Spleen (tissue), 7 donors: ENCODE data around the gene TMEM116.

Source experiments
- POLR2AphosphoS5 ChIP-seq, 3 donors: sonication (generic); formaldehyde crosslinking; IDR thresholded peaks; one replicate each; pipeline ENCODE4 v1.5.1; 2017; ENCODE audit warnings: antibody characterized with exemption in 3 of 3
- TF ChIP-seq, protein P1 (sequence below), 11 experiments: fragments of 200-600 bp in 7 of 11; fragments of 450-650 bp in 4 of 11; sonication (generic) in 4 of 11; IDR thresholded peaks in 8 of 11; conservative IDR thresholded peaks in 3 of 11; 1 replicate in 7 of 11; 2 replicates in 4 of 11; pipeline versions ENCODE4 v1.4.0 to v1.8.0; 2016 to 2021; ENCODE audit warnings: antibody characterized with exemption in 11 of 11, inconsistent platforms in 4 of 11, mild to moderate bottlenecking in 1 of 11
- donor health status: DM: no; HTN: no; CAD: no; lungs with moderate emphysema.
- donor health status: DM: no; HTN: no; CAD: no.
- donor health status: DM: no; HTN: no; CAD: no.

DNA sequence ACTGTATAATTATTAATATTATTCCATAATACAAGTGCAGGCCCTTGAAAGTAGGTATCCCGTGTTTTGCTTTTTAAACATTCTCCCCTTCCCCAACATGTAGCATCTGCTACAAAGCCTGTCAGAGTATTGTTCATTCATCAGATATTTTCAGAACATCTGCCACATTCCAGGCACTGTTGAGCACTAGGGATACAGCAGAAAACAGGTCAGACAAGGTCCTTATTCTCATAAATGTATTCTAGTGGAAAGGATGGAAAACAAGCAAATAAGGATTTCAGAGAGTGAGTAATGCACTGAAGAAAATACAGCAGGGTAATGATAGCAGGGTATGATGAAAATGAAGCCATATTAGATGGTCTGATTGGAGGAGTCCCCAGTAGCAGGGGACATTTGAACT lies 4.1 kb upstream of the TMEM116 start:
- TF ChIP-seq, protein P1, sequence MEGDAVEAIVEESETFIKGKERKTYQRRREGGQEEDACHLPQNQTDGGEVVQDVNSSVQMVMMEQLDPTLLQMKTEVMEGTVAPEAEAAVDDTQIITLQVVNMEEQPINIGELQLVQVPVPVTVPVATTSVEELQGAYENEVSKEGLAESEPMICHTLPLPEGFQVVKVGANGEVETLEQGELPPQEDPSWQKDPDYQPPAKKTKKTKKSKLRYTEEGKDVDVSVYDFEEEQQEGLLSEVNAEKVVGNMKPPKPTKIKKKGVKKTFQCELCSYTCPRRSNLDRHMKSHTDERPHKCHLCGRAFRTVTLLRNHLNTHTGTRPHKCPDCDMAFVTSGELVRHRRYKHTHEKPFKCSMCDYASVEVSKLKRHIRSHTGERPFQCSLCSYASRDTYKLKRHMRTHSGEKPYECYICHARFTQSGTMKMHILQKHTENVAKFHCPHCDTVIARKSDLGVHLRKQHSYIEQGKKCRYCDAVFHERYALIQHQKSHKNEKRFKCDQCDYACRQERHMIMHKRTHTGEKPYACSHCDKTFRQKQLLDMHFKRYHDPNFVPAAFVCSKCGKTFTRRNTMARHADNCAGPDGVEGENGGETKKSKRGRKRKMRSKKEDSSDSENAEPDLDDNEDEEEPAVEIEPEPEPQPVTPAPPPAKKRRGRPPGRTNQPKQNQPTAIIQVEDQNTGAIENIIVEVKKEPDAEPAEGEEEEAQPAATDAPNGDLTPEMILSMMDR (IDR thresholded peaks at IDR 0.05 in 8 of 11, conservative IDR thresholded peaks at IDR 0.05 in 3 of 11), result no peak
- no peak for TF ChIP-seq POLR2AphosphoS5 (IDR thresholded peaks at IDR 0.05)
